Measurements from ENCODE around the gene ADAR. TPM values are rescaled to one million over a fixed set of nuclear protein-coding genes. Genes with fewer than 3 reads are reported as not detected.
"Not testable (repeated sequence)": the region's sequence is repeated elsewhere in the genome, so short reads cannot be mapped to it uniquely, and the experiment has no call there.

The ADAR gene
- total RNA-seq, result 106 and 162 TPM in 2 replicates

- peak; percentile 88 for DNase-seq (ENCODE audit: extremely low read depth, low read depth, low spot score)
These were observed at the start of gene ADAR for GRCh38 chr1:154607609-154608396. TSS of gene ADAR (minus strand) at chr1:154608186. CDS start at chr1:154608006, 180 bp downstream.

- DNase-seq (ENCODE audit: extremely low read depth, low read depth, low spot score), result no peak
These were observed 49.6 kb upstream of the ADAR start for GRCh38 chr1:154657556-154657955.

GRCh38 chr1:154652893-154653292, 44.9 kb upstream of the ADAR start:
- DNase-seq (ENCODE audit: extremely low read depth, low read depth, low spot score), result no peak

GRCh38 chr1:154644724-154645123, 36.7 kb upstream of the ADAR start:
- DNase-seq (ENCODE audit: extremely low read depth, low read depth, low spot score), result not testable (repeated sequence)

GRCh38 chr1:154641534-154641933, 33.5 kb upstream of the ADAR start:
- no peak for DNase-seq (ENCODE audit: extremely low read depth, low read depth, low spot score)

GRCh38 chr1:154639876-154640275, 31.9 kb upstream of the ADAR start:
- no peak for DNase-seq (ENCODE audit: extremely low read depth, low read depth, low spot score)

GRCh38 chr1:154635171-154635570, 27.2 kb upstream of the ADAR start:
- no peak for DNase-seq (ENCODE audit: extremely low read depth, low read depth, low spot score)

- no peak for DNase-seq (ENCODE audit: extremely low read depth, low read depth, low spot score)
These were observed 21.7 kb upstream of the ADAR start for GRCh38 chr1:154629675-154630073.

GRCh38 chr1:154629061-154629674, 21.2 kb upstream of the ADAR start:
- no peak for DNase-seq (ENCODE audit: extremely low read depth, low read depth, low spot score)

GRCh38 chr1:154628121-154628405, 20.1 kb upstream of the ADAR start:
- DNase-seq (ENCODE audit: extremely low read depth, low read depth, low spot score), result no peak

GRCh38 chr1:154627257-154628120, 19.5 kb upstream of the ADAR start:
- peak; percentile 45 for DNase-seq (ENCODE audit: extremely low read depth, low read depth, low spot score)

GRCh38 chr1:154626456-154627256, 18.7 kb upstream of the ADAR start:
- DNase-seq (ENCODE audit: extremely low read depth, low read depth, low spot score), result no peak

GRCh38 chr1:154624746-154625643, 17.0 kb upstream of the ADAR start:
- no peak for DNase-seq (ENCODE audit: extremely low read depth, low read depth, low spot score)

GRCh38 chr1:154623358-154623757, 15.4 kb upstream of the ADAR start:
- no peak for DNase-seq (ENCODE audit: extremely low read depth, low read depth, low spot score)

GRCh38 chr1:154622503-154623039, 14.6 kb upstream of the ADAR start:
- no peak for DNase-seq (ENCODE audit: extremely low read depth, low read depth, low spot score)

- no peak for DNase-seq (ENCODE audit: extremely low read depth, low read depth, low spot score)
These were observed 13.9 kb upstream of the ADAR start for GRCh38 chr1:154621875-154622274.

GRCh38 chr1:154620751-154621150, 12.8 kb upstream of the ADAR start:
- no peak for DNase-seq (ENCODE audit: extremely low read depth, low read depth, low spot score)

- no peak for DNase-seq (ENCODE audit: extremely low read depth, low read depth, low spot score)
These were observed 11.4 kb upstream of the ADAR start for GRCh38 chr1:154619181-154619948.

All from glomerular endothelial cell (primary cell).